ENCODE measurements around the gene CKS1B.
A peak's percentile ranks its signal among the peaks of the same experiment; 100 is the strongest.

The CKS1B gene

DNA sequence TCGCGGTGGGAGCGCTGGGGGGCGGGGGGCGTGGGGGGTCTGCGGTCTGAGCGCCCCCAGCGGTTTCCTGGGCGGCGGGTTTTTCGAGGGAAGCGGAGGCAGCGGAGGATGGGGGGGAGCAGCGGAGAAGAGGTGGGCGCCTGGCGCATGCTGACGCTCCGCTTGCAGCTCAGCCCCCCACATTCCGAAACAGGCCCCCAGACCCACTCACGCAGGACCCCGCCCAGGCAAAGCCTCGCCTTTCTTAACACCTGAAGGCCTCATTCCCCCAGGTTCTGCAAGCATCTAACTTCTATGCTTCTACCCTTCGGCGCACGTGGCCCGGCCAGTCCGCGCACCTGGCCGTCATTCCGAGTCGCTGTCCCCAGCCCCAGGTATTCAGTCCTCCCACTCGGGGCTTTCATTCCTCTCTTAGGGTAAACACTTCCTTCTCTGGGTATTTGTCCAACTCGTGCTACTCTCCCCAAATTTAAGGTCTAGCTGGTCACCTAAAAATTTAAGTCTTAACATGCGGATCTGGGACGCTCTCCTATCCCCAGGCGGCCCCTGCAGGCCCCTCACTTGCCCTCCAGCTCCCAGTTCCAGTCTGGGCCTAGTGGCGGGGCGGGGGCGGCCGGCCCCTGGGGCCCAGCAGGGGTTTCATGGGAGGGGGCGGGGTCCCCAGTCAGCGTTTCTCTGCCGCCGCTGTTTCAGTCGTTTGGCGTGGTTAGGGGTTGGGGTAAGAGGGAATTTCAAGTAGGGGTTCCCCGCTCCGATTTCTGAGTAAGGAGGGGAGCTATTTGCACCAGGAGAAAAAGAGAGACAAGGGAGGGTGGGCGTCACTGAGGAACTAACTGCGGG is 25.3 kb downstream of the CKS1B start:
- Histone ChIP-seq H3K36me3 (ENCODE audit: control insufficient read depth, insufficient read depth, low read length) (no peaks in the 10 kb centered on the region), H3K56ac (ENCODE audit: low read length) (peak overlapping the region; percentile 79), H3K27me3 (ENCODE audit: insufficient read depth, low read length, poor library complexity) (no peaks in the 10 kb centered on the region), H2BK120ac (ENCODE audit: low read depth, low read length) (peak overlapping the region; percentile 68), H3K18ac (ENCODE audit: low read length) (peak overlapping the region; percentile 95), H2BK5ac (ENCODE audit: low read length) (peak overlapping the region; percentile 60), H3K4me1 (ENCODE audit: control insufficient read depth, low read depth, low read length) (peaks cover 6% of the 10 kb centered on the region), H3K4ac (ENCODE audit: low read depth, low read length) (peak overlapping the region; percentile 71), H3K4me2 (ENCODE audit: low read length) (peak overlapping the region; percentile 55), H3K27ac (ENCODE audit: low read depth, low read length) (peak overlapping the region; percentile 74), H3K79me1 (ENCODE audit: low read length) (peaks cover 5% of the 10 kb centered on the region), H3K9ac (ENCODE audit: low read length) (peak overlapping the region; percentile 84), H4K5ac (ENCODE audit: low read length) (no peak overlapping the region), H3K23ac (ENCODE audit: low read length) (no peak overlapping the region), H4K8ac (ENCODE audit: low read depth, low read length) (no peak overlapping the region), H2AK5ac (ENCODE audit: low read length) (no peak overlapping the region), H2BK15ac (replicated peaks; ENCODE audit: low read depth) (no peak overlapping the region), H3K4me3 (ENCODE audit: low read length) (peak overlapping the region; percentile 10), H3K79me2 (ENCODE audit: control insufficient read depth, insufficient read depth, low read length) (peaks cover 12% of the 10 kb centered on the region)
- DNase-seq: peak; percentile 85
- no CpG with 5 or more reads among the region's 50 CpGs for WGBS (ENCODE audit: extremely low coverage, insufficient coverage, low lambda C conversion rate)

DNA sequence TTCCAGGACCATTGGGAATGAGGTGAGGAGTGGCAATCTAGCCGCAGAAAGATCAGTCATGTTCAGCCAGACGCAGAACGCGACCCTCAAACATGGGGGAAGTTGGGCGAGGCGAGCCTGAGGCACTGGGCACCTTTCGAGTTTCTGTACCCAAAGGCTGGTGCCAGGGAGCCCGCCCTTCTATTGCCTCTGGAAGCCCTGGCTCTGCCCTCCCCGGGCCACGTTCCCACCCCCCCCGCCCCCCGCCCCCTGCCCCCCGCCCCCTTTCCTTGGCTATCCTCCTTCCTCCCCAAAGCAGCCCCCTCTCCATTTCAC is 25.9 kb downstream of the CKS1B start:
- H3K56ac ChIP-seq (ENCODE audit: low read length): peak overlapping the region; percentile 90
- peak overlapping the region; percentile 60 for H2BK5ac ChIP-seq (ENCODE audit: low read length)
- no CpG with 5 or more reads among the region's 13 CpGs for WGBS (ENCODE audit: extremely low coverage, insufficient coverage, low lambda C conversion rate)
- no peak overlapping the region for H2BK120ac ChIP-seq (ENCODE audit: low read depth, low read length)
- peak overlapping the region; percentile 84 for H3K9ac ChIP-seq (ENCODE audit: low read length)
- peak overlapping the region; percentile 95 for H3K27ac ChIP-seq (ENCODE audit: low read depth, low read length)
- peak overlapping the region; percentile 55 for H3K4me2 ChIP-seq (ENCODE audit: low read length)
- peaks cover 10% of the 10 kb centered on the region for H3K4me1 ChIP-seq (ENCODE audit: control insufficient read depth, low read depth, low read length)
- H2AK5ac ChIP-seq (ENCODE audit: low read length): no peak overlapping the region
- no peak for DNase-seq
- H3K23ac ChIP-seq (ENCODE audit: low read length): no peak overlapping the region
- H3K4ac ChIP-seq (ENCODE audit: low read depth, low read length): no peak overlapping the region
- H3K36me3 ChIP-seq (ENCODE audit: control insufficient read depth, insufficient read depth, low read length): no peaks in the 10 kb centered on the region
- peak overlapping the region; percentile 10 for H3K4me3 ChIP-seq (ENCODE audit: low read length)
- no peaks in the 10 kb centered on the region for H3K27me3 ChIP-seq (ENCODE audit: insufficient read depth, low read length, poor library complexity)
- peak overlapping the region; percentile 82 for H3K18ac ChIP-seq (ENCODE audit: low read length)
- H3K79me1 ChIP-seq (ENCODE audit: low read length): peaks cover 5% of the 10 kb centered on the region
- no peak overlapping the region for H4K8ac ChIP-seq (ENCODE audit: low read depth, low read length)
- peaks cover 16% of the 10 kb centered on the region for H3K79me2 ChIP-seq (ENCODE audit: control insufficient read depth, insufficient read depth, low read length)
- no peak overlapping the region for H4K5ac ChIP-seq (ENCODE audit: low read length)
- H2BK15ac ChIP-seq (replicated peaks; ENCODE audit: low read depth): no peak overlapping the region

DNA sequence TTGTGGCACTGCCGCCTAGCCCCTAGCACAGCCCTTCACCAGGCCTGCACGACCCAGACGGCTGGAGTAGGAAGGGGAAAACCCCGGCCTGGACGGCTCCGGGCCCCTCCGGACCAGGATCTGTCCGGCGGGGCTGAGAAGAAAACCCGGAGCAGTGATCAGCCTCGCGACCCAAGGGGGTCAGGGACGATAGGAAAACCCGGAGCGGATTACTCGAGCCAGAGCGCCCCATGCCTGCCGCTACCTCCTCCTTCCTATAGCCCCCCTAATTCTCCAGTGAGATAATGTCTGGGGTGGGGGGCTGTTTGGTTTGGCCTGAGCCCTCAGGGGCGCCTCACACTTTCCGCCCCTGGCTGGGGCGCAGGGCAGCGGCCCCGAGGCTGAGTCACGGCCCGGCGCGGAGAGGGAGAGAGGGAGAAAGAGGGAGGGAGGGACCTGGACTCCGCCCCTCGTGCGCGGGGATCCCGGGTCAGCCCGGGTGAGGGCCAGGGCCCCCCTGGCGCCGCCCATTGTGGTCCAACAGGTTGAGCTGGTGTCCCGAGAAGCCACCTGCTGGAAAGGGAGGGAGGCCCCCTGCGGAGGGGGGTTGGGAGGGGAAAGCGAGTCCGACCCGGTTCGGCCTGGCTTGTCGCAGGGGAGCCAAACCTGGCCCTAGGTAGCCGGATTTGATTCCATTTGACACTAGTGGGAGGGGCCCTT is 26.4 kb downstream of the CKS1B start:
- Histone ChIP-seq H3K27me3 (ENCODE audit: insufficient read depth, low read length, poor library complexity) (no peaks in the 10 kb centered on the region), H3K18ac (ENCODE audit: low read length) (peak overlapping the region; percentile 82), H4K8ac (ENCODE audit: low read depth, low read length) (no peak overlapping the region), H2BK120ac (ENCODE audit: low read depth, low read length) (peak overlapping the region; percentile 74), H4K5ac (ENCODE audit: low read length) (no peak overlapping the region), H2BK5ac (ENCODE audit: low read length) (peak overlapping the region; percentile 44), H3K4me3 (ENCODE audit: low read length) (peak overlapping the region; percentile 68), H3K4ac (ENCODE audit: low read depth, low read length) (peak overlapping the region; percentile 85), H3K79me1 (ENCODE audit: low read length) (peaks cover 5% of the 10 kb centered on the region), H3K27ac (ENCODE audit: low read depth, low read length) (peak overlapping the region; percentile 95), H3K56ac (ENCODE audit: low read length) (peak overlapping the region; percentile 90), H3K36me3 (ENCODE audit: control insufficient read depth, insufficient read depth, low read length) (no peaks in the 10 kb centered on the region), H3K4me2 (ENCODE audit: low read length) (peak overlapping the region; percentile 90), H3K4me1 (ENCODE audit: control insufficient read depth, low read depth, low read length) (peaks cover 10% of the 10 kb centered on the region), H3K9ac (ENCODE audit: low read length) (peak overlapping the region; percentile 63), H3K23ac (ENCODE audit: low read length) (peak overlapping the region; percentile 37), H2BK15ac (replicated peaks; ENCODE audit: low read depth) (no peak overlapping the region), H2AK5ac (ENCODE audit: low read length) (no peak overlapping the region), H3K79me2 (ENCODE audit: control insufficient read depth, insufficient read depth, low read length) (peaks cover 18% of the 10 kb centered on the region)
- no CpG with 5 or more reads among the region's 43 CpGs for WGBS (ENCODE audit: extremely low coverage, insufficient coverage, low lambda C conversion rate)
- DNase-seq: peak; percentile 98

DNA sequence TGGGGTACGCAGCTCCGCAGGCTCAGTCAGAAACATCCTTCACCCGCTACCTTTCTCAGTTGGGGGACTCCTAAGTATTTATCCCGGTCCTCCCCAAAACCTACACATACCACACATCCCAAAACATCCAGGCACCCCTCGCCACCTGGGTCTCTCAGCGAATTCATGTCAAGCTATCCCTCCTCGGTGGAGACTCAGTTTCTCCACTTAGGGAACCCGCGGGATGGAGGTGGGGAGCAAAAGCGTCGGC is 26.9 kb downstream of the CKS1B start:
- Histone ChIP-seq H3K36me3 (ENCODE audit: control insufficient read depth, insufficient read depth, low read length) (no peaks in the 10 kb centered on the region), H4K8ac (ENCODE audit: low read depth, low read length) (no peak overlapping the region), H3K27me3 (ENCODE audit: insufficient read depth, low read length, poor library complexity) (no peaks in the 10 kb centered on the region), H3K27ac (ENCODE audit: low read depth, low read length) (peak overlapping the region; percentile 69), H3K4ac (ENCODE audit: low read depth, low read length) (no peak overlapping the region), H3K4me2 (ENCODE audit: low read length) (peak overlapping the region; percentile 90), H3K4me3 (ENCODE audit: low read length) (peak overlapping the region; percentile 68), H3K79me2 (ENCODE audit: control insufficient read depth, insufficient read depth, low read length) (peaks cover 18% of the 10 kb centered on the region), H3K56ac (ENCODE audit: low read length) (peak overlapping the region; percentile 90), H3K18ac (ENCODE audit: low read length) (peak overlapping the region; percentile 53), H2AK5ac (ENCODE audit: low read length) (no peak overlapping the region), H3K79me1 (ENCODE audit: low read length) (peaks cover 5% of the 10 kb centered on the region), H4K5ac (ENCODE audit: low read length) (no peak overlapping the region), H2BK5ac (ENCODE audit: low read length) (peak overlapping the region; percentile 20), H2BK15ac (replicated peaks; ENCODE audit: low read depth) (no peak overlapping the region), H3K4me1 (ENCODE audit: control insufficient read depth, low read depth, low read length) (peaks cover 10% of the 10 kb centered on the region), H2BK120ac (ENCODE audit: low read depth, low read length) (no peak overlapping the region), H3K23ac (ENCODE audit: low read length) (peak overlapping the region; percentile 37), H3K9ac (ENCODE audit: low read length) (peak overlapping the region; percentile 63)
- WGBS (ENCODE audit: extremely low coverage, insufficient coverage, low lambda C conversion rate): no CpG with 5 or more reads among the region's 11 CpGs
- DNase-seq: peak; percentile 71

DNA sequence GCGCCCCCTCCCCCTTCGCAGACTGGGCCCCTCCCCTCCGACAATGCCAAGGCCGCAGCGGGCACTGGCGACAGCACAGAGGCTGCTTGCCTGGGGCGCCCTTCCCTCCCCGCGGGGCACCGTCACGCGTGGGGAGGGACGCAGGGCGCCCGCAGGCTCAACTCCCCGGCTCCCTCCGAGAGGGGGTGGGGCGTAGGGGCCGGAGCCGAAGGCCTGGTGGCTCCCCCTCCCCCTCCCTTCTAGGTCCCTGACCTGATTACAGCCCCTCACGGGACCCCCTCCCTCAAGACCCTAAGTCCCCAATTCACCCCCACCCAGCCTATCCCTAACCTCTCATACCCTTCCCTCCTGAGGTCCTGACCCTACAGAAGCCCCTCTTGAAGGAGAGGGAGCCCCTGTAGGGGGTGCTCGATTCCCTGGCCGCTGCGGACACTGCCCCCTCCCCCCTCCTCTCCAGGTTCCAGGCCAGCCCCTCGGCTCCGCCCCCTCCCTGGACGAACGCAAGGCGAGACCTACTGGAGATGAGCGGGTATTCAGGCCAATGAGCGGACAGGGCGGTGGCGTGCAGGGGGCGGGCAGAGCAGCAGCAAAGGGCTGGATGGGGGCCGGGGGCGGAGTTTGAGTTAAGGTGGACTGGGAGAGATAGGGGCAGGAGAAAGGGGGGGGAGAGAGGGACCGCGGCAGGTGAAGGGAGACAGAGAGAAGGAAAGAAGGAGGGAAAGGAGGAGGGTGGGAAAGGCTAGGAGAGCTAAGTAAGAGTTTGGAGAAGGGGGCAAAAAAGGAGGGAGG is 27.4 kb downstream of the CKS1B start:
- peaks cover 5% of the 10 kb centered on the region for H3K79me1 ChIP-seq (ENCODE audit: low read length)
- H3K36me3 ChIP-seq (ENCODE audit: control insufficient read depth, insufficient read depth, low read length): no peaks in the 10 kb centered on the region
- peak overlapping the region; percentile 68 for H3K4me3 ChIP-seq (ENCODE audit: low read length)
- H3K4me2 ChIP-seq (ENCODE audit: low read length): peak overlapping the region; percentile 90
- no peaks in the 10 kb centered on the region for H3K27me3 ChIP-seq (ENCODE audit: insufficient read depth, low read length, poor library complexity)
- WGBS (ENCODE audit: extremely low coverage, insufficient coverage, low lambda C conversion rate): no CpG with 5 or more reads among the region's 38 CpGs
- peaks cover 10% of the 10 kb centered on the region for H3K4me1 ChIP-seq (ENCODE audit: control insufficient read depth, low read depth, low read length)
- no peak overlapping the region for H4K8ac ChIP-seq (ENCODE audit: low read depth, low read length)
- peak; percentile 100 for DNase-seq
- H2BK120ac ChIP-seq (ENCODE audit: low read depth, low read length): no peak overlapping the region
- peak overlapping the region; percentile 3 for H2BK5ac ChIP-seq (ENCODE audit: low read length)
- H2BK15ac ChIP-seq (replicated peaks; ENCODE audit: low read depth): no peak overlapping the region
- no peak overlapping the region for H2AK5ac ChIP-seq (ENCODE audit: low read length)
- no peak overlapping the region for H3K23ac ChIP-seq (ENCODE audit: low read length)
- peak overlapping the region; percentile 69 for H3K27ac ChIP-seq (ENCODE audit: low read depth, low read length)
- H3K79me2 ChIP-seq (ENCODE audit: control insufficient read depth, insufficient read depth, low read length): peaks cover 19% of the 10 kb centered on the region
- peak overlapping the region; percentile 90 for H3K56ac ChIP-seq (ENCODE audit: low read length)
- H4K5ac ChIP-seq (ENCODE audit: low read length): no peak overlapping the region
- peak overlapping the region; percentile 63 for H3K9ac ChIP-seq (ENCODE audit: low read length)
- peak overlapping the region; percentile 53 for H3K18ac ChIP-seq (ENCODE audit: low read length)
- no peak overlapping the region for H3K4ac ChIP-seq (ENCODE audit: low read depth, low read length)
